Measurements from ENCODE around the gene FBXL17.

- TF ChIP-seq CTCF (IDR thresholded peaks at IDR 0.05; ENCODE audit: borderline replicate concordance, extremely low read depth, low read length, poor library complexity, severe bottlenecking) (no peak), EZH2 (IDR thresholded peaks at IDR 0.05; ENCODE audit: borderline replicate concordance, low read depth, low read length, severe bottlenecking) (no peak)
Observed at GRCh38 chr5:107889387-107889786, 492.5 kb downstream of the FBXL17 start.

All from DND-41 (cell line).